Amniotic stem cell (primary cell): Measurements from ENCODE around the gene GGT5.
"Not testable (repeated sequence)": the region's sequence is repeated elsewhere in the genome, so short reads cannot be mapped to it uniquely, and the experiment has no call there.

ENCODE experiments used
- DNase-seq: peaks from one replicate; lab custom pipeline; 2025; lab: John Stamatoyannopoulos, UW

GGT5 gene

DNA sequence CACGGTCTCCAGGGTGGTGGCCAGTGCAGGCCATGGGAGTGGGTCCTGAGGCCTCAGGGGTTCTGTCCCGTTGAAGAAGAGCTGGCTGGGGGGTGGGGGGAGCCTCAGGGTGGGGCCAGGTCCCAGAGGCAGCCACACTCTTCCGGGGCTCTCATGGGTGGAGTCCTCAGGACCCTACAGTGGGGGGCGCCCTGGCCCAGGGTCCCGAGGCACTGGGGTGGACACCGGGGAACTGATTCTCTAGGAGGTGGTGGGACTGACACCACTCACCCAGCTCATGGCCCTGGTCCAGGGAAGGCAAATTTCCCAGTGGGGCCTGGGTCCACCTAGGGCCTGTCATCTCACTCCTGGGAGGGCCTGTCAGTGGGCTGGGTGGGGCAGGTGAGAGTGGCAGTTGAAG lies 12.8 kb downstream of the GGT5 start:
- DNase-seq = no peak

- DNase-seq = no peak
Observed at GRCh38 chr22:24231706-24232105, 13.2 kb downstream of the GGT5 start.

GRCh38 chr22:24230911-24231656 lies 13.8 kb downstream of the GGT5 start:
- DNase-seq = no peak

DNA sequence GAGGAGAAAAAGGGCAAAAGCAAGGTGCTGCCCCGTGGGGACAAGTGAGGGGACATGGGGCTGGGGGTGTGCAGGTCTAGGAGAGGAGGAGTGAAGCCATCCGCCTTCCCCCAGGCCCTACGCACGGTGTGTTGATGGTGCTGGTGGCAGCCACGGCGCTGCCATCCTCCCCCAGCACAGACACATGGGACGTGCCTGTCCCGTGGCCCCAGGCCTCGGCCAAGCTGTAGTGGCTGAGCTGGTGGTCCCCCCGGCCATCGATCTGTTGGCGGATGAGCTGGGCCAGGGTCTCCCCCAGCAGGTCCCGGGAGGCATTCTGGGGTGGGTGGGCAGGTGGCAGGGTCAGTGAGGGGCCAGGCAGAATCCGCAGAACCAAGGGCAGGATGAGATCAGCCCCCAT lies 18.9 kb downstream of the GGT5 start:
- DNase-seq = no peak

- DNase-seq = no peak
Observed at GRCh38 chr22:24225044-24225601, 19.8 kb downstream of the GGT5 start.

- no peak for DNase-seq
Observed at GRCh38 chr22:24224468-24224867, 20.4 kb downstream of the GGT5 start.

DNA sequence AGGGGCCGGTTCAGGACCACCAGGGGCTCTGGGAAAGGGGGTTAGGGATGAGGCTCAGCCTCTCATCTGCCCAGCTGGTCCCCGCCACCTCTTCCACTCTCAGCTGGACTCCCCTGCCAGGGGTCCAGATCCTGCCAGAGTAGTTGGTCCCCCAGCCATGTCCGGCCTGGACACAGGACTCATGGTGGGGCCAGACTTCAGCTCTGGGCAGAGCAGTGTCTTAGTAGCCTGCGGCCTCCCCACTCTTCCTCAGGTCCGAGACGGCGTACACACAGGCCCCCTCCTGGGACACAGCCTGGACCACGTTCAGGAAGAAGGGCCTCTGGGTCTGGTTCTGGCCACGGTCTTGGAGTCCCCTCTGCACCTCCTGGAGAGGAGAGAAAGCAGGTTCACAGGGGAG lies 25.1 kb downstream of the GGT5 start:
- DNase-seq = no peak

- no peak for DNase-seq
Observed at GRCh38 chr22:24217384-24217783, 27.5 kb downstream of the GGT5 start.

- no peak for DNase-seq
Observed at GRCh38 chr22:24216541-24217209, 28.2 kb downstream of the GGT5 start.

DNA sequence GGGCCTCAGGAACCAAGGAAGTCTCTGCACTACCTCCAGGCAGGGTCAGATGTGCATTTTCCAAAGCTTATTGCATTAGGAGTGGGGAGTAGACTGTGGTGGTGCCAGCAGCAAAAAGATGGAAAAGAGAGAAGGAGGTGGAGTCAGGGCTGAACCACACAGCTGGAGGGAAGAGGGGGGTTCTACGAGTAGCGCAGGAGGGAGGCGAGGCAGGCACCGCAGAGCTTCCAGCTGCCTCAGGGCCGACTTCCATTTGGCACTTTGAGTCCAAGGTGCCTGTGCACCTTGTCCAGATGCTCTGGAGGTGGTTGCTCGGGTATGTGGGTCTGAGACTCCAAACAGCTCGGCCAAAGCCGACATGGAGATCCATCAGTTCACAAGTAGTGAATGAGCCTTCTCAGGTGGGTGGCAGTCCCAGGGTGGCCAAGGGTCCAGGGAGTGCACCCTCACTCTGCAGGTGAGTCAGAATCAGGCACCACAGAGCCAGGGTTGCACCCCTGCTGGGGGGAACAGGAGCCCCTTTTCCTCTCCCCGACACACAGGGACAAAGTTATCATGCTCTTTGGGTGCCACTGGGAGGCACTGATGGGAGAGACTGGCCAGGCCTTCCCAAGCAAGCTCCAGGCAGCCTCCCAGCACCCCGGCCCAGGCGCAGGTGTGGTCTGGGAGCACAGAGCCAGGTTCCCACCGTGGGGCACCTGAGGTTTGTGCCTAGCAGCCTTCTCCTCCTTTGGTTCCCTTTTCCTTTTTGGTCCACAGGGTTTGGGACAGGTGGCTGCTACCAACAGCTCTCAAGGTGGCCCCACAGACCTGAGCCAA lies 30.2 kb downstream of the GGT5 start:
- DNase-seq = no peak

GRCh38 chr22:24213111-24213510 lies 31.8 kb downstream of the GGT5 start:
- not testable (repeated sequence) for DNase-seq

GRCh38 chr22:24211716-24212115 lies 33.2 kb downstream of the GGT5 start:
- DNase-seq = not testable (repeated sequence)

DNA sequence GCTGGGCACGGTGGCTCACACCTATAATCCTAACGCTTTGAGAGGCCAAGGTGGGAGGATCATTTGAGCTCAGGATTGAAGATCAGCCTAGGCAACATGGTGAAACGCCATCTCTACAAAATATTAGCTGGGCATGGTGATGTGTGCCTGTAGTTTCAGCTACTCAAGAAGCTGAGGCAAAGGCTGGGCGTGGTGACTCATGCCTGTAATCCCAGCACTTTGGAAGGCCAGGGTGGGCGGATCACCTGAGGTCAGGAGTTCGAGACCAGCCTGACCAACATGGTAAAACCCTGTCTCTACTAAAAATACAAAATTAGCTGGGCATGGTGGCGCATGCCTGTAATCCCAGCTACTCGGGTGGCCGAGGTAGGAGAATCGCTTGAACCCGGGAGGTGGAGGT lies 34.5 kb downstream of the GGT5 start:
- DNase-seq = not testable (repeated sequence)

GRCh38 chr22:24209687-24210086 lies 35.2 kb downstream of the GGT5 start:
- no peak for DNase-seq

- no peak for DNase-seq
Observed at GRCh38 chr22:24209016-24209415, 35.9 kb downstream of the GGT5 start.

DNA sequence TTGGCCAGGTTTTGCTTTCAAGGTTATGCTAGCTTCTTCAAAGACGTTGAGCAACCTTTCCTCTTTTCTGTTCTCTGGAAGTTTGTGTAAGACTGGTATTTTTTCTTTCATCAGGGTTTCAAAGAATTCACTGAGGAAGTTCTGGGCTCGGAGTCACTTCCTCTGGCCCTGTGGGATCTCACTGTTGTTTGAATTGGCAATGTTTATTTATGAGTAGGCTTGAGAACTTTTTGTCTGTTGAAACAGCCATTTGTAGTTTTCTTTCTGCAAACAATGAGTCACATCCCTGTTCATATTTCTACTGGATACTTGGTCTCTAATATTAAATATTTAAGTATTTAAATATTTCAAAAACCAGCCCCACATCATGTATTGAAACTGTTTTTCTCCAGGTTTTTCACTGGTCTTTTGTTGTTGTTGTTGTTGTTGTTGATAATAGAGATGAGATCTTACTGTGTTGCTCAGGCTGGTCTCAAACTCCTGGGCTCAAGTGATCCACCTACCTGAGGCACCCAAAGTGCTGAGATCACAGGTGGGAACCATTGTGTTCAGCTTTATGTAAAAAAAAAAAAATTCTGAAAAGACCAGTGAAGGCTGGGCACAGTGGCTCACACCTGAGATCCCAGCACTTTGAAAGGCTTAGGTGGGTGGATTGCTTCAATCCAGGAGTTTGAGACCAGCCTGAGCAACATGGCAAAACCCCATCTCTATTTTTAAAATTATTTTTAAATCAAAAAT lies 36.7 kb downstream of the GGT5 start:
- DNase-seq = peak; percentile 71

DNA sequence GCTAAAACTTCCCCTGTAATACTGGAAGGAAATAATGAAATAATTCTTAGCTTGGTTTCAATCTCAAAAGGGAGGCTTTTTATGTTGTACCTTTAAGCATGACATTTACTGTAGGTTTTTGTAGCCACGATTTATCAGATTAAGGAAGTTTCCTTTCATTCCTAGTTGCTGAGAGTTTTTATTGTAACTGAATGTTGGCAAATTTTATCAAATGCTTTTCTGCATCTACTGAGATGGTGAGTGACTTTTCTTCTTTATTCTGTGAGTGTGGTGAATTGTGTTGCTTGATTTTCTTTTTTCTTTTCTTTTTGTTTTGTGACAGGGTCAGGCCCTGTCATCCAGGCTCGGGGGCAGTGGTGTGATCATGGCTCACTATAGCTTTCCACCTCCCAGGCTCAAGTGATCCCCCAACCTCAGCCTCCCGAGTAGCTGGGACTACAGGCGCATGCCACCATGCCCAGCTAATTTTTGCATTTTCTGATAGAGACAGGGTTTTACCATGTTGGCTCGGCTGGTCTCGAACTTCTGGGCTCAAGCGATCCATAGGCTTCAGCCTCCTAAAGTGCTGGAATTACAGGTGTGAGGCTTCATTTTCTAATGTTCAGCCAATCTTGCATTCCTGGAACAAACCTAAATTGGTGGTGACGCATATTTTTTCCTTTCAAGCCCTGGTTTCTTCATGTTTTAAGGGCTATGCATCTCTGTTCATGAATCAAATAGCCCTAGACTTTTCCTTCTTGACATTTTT lies 37.4 kb downstream of the GGT5 start:
- DNase-seq = no peak

DNA sequence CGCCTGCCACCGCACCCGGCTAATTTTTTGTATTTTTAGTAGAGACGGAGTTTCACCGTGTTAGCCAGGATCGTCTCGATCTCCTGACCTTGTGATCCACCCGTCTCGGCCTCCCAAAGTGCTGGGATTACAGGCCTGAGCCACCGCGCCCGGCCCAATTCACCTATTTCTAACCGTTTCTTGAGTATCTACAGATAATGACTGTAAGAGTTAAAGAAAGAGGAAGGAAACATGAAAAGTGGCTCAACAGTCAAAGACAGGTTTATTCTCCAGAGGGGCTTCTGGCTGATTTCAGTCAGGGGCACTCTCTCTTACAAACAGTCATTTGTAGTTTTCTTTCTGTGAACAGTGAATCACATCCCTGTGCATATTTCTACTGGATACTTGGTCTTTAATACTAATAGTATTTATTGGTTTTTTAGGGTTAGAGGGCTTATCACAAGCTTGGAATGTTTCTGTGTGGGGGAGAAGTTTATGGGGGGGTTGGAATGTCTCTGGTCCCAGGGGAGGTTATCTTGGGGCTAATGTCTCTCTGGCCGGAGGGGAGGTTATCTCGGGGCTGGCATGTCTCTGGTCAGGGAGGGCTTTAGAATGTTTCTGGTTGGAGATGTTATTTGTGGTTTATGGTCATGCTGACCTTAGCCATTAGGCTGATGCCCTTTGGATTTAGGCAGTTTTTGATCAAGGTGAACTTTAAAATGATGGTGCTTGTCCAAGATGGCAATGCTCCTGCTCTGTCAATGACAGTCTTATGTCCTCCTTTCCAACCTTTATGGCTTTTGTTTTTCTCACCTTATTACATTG lies 38.2 kb downstream of the GGT5 start:
- not testable (repeated sequence) for DNase-seq

- DNase-seq = no peak
Observed at GRCh38 chr22:24205438-24206195, 39.3 kb downstream of the GGT5 start.
